ENCODE results near the gene SRSF5.

- no peak for TF ChIP-seq CTCF (IDR thresholded peaks at IDR 0.05)
- TF ChIP-seq POLR2A (IDR thresholded peaks at IDR 0.05), result no peak
Observed at GRCh38 chr14:69796797-69797500, 30.0 kb downstream of the SRSF5 start, which contains the start of gene SLC10A1.

Data from right lobe of liver (tissue), 4 donors.